ENCODE measurements around the gene PIK3IP1. TPM values are rescaled to one million over a fixed set of nuclear protein-coding genes. Genes with fewer than 3 reads are reported as not detected.

PIK3IP1 gene
- total and polyA plus RNA-seq, 4 donors, result 3.1 to 7.8 (median 6.0) TPM

DNA sequence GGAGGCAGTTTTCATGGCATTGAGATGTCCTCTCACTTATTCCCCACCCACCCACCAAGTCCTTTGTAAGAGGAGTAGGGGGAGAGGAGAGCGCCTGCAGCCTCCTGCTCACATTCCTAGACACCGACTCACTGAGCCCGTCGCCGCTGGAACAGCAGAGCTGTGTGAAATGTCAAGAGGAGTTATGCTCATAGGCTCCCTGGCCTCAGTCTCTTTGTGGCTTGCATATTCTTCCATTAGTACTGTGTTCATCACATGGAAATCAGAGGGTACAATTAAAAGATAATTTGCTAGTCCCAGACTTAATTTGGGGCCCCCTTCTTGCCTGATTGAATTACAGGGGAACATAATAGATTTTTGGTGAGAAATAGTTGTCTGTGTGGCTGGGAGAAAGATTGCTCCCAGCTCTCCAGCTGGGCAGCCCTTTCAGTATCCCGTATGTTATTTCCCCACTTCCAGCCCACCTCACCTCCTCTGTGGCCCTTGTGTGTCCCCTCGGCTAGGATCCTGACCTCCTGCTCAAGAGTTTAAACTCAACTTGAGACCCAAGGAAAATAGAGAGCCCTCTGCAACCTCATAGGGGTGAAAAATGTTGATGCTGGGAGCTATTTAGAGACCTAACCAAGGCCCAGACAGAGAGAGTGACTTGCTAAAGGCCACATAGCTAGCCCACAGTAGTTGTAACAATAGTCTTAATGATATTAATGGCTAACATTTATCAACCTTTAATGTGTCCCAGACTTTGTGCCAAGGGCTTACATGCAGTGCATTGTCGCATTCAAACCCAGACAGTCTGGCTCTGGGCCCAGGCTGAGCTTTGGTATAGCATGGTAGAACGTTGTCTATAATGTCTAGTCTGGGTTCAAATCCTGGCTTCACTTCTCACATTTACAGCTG is 48.0 kb downstream of the PIK3IP1 start:
- H3K9ac ChIP-seq (ENCODE audit: low read depth in 1 of 2, low read length in 2 of 2), result no peak overlapping the region
- DNase-seq (ENCODE audit: low spot score), result no peak
- no peaks in the 10 kb centered on the region for H3K27me3 ChIP-seq (ENCODE audit: control insufficient read depth in 4 of 4, insufficient read depth in 4 of 4, low read length in 3 of 4)
- 88% methylated on average over 9 of the region's 9 CpGs for WGBS
- H3K36me3 ChIP-seq (ENCODE audit: control insufficient read depth in 4 of 4, insufficient read depth in 3 of 4, low read depth in 1 of 4, low read length in 3 of 4), result peaks cover 0 to 2% (median under 1%) of the 10 kb centered on the region in 4 donors
- no peak overlapping the region for H3K27ac ChIP-seq (ENCODE audit: low read depth in 1 of 2, low read length in 2 of 2)
- peaks cover 0 to 4% (median 2%) of the 10 kb centered on the region in 4 donors for H3K4me1 ChIP-seq (ENCODE audit: control insufficient read depth in 4 of 4, insufficient read depth in 4 of 4, low read length in 3 of 4)
- no peak overlapping the region for H3K4me3 ChIP-seq (ENCODE audit: low read depth in 1 of 3, low read length in 3 of 3)
- TF ChIP-seq EGR1 (IDR thresholded peaks at IDR 0.05; ENCODE audit: low read depth in 2 of 2) (no peak), FOXA1 (IDR thresholded peaks at IDR 0.05) (no peak), TAF1 (conservative IDR thresholded peaks at IDR 0.05) (no peak), YY1 (IDR thresholded peaks at IDR 0.05) (no peak), HNF4A (conservative IDR thresholded peaks at IDR 0.05) (no peak), RXRA (IDR thresholded peaks at IDR 0.05) (no peak), FOXA2 (IDR thresholded peaks at IDR 0.05) (no peak), HNF4G (IDR thresholded peaks at IDR 0.05) (no peak), GABPA (IDR thresholded peaks at IDR 0.05 in 1 of 2, conservative IDR thresholded peaks at IDR 0.05 in 1 of 2) (no peak), NR2F2 (IDR thresholded peaks at IDR 0.05) (no peak)
- TF ChIP-seq, protein P1, sequence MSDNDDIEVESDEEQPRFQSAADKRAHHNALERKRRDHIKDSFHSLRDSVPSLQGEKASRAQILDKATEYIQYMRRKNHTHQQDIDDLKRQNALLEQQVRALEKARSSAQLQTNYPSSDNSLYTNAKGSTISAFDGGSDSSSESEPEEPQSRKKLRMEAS (IDR thresholded peaks at IDR 0.05), result no peak
- TF ChIP-seq, protein P2, sequence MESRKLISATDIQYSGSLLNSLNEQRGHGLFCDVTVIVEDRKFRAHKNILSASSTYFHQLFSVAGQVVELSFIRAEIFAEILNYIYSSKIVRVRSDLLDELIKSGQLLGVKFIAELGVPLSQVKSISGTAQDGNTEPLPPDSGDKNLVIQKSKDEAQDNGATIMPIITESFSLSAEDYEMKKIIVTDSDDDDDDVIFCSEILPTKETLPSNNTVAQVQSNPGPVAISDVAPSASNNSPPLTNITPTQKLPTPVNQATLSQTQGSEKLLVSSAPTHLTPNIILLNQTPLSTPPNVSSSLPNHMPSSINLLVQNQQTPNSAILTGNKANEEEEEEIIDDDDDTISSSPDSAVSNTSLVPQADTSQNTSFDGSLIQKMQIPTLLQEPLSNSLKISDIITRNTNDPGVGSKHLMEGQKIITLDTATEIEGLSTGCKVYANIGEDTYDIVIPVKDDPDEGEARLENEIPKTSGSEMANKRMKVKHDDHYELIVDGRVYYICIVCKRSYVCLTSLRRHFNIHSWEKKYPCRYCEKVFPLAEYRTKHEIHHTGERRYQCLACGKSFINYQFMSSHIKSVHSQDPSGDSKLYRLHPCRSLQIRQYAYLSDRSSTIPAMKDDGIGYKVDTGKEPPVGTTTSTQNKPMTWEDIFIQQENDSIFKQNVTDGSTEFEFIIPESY (IDR thresholded peaks at IDR 0.05), result no peak
- TF ChIP-seq, protein P3, sequence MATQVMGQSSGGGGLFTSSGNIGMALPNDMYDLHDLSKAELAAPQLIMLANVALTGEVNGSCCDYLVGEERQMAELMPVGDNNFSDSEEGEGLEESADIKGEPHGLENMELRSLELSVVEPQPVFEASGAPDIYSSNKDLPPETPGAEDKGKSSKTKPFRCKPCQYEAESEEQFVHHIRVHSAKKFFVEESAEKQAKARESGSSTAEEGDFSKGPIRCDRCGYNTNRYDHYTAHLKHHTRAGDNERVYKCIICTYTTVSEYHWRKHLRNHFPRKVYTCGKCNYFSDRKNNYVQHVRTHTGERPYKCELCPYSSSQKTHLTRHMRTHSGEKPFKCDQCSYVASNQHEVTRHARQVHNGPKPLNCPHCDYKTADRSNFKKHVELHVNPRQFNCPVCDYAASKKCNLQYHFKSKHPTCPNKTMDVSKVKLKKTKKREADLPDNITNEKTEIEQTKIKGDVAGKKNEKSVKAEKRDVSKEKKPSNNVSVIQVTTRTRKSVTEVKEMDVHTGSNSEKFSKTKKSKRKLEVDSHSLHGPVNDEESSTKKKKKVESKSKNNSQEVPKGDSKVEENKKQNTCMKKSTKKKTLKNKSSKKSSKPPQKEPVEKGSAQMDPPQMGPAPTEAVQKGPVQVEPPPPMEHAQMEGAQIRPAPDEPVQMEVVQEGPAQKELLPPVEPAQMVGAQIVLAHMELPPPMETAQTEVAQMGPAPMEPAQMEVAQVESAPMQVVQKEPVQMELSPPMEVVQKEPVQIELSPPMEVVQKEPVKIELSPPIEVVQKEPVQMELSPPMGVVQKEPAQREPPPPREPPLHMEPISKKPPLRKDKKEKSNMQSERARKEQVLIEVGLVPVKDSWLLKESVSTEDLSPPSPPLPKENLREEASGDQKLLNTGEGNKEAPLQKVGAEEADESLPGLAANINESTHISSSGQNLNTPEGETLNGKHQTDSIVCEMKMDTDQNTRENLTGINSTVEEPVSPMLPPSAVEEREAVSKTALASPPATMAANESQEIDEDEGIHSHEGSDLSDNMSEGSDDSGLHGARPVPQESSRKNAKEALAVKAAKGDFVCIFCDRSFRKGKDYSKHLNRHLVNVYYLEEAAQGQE (IDR thresholded peaks at IDR 0.05), result no peak
- TF ChIP-seq, protein P4, sequence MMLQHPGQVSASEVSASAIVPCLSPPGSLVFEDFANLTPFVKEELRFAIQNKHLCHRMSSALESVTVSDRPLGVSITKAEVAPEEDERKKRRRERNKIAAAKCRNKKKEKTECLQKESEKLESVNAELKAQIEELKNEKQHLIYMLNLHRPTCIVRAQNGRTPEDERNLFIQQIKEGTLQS (IDR thresholded peaks at IDR 0.05), result no peak
- TF ChIP-seq, protein P5, sequence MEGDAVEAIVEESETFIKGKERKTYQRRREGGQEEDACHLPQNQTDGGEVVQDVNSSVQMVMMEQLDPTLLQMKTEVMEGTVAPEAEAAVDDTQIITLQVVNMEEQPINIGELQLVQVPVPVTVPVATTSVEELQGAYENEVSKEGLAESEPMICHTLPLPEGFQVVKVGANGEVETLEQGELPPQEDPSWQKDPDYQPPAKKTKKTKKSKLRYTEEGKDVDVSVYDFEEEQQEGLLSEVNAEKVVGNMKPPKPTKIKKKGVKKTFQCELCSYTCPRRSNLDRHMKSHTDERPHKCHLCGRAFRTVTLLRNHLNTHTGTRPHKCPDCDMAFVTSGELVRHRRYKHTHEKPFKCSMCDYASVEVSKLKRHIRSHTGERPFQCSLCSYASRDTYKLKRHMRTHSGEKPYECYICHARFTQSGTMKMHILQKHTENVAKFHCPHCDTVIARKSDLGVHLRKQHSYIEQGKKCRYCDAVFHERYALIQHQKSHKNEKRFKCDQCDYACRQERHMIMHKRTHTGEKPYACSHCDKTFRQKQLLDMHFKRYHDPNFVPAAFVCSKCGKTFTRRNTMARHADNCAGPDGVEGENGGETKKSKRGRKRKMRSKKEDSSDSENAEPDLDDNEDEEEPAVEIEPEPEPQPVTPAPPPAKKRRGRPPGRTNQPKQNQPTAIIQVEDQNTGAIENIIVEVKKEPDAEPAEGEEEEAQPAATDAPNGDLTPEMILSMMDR (IDR thresholded peaks at IDR 0.05; ENCODE audit: low read depth, low read length, missing input control), result no peak
- no peaks in the 10 kb centered on the region for H3K9me3 ChIP-seq (ENCODE audit: control insufficient read depth in 4 of 4, low read length in 3 of 4)
